ENCODE data around the gene CDKN2A. TPM values are rescaled to one million over a fixed set of nuclear protein-coding genes. Genes with fewer than 3 reads are reported as not detected.

Gene CDKN2A
- total and polyA plus RNA-seq, 2 donors (not counting 1 experiment from before 2014, with no cell fraction given), result 6.4 to 11.7 TPM

DNA sequence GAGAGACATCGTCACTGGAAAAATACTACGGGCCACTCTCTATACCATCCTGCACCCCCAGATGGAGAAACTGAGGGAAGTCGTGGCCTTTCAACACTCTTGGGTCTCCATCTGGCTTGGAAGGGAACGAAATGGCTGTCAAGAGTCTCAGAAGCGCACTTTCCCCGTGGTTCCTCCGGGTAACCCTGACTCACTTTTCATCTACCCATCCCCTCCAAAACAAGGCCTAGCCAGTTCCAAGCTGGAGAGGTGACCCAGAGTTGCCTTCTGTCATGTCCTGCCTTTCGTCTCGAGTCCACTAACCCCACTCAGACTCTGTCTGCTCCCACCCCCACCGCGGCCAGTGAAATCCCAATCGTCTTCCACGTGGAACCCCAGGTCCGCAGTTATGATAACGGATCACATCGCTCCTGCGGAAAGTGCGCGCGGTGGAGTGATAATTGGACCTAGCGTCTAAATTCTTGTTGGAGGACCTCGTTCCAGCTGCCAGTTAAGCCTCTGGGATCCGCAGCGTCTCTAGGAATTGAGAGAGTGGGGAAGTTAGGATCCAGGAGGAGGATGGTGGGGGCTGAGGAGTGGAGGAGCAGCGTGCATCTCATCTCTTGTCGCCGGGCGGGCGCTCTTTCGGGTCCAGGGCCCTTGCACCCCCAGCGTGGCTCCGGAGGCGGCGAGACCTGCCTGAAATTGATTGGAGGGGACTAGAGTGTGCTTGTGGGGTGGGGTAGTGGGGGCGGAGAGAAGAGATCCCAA is 4.6 kb downstream of the CDKN2A start:
- peaks cover 12 to 26% of the 10 kb centered on the region in 2 donors for H3K4me1 ChIP-seq (ENCODE audit: control insufficient read depth in 2 of 2, insufficient read depth in 2 of 2, low read length in 2 of 2)
- intact Hi-C loops (cut with micrococcal nuclease), result loop anchor here (2.0 to 10.0 kb wide), 5 partner anchors 15 to 1305 kb away; partner anchors contain the start of genes FOCAD, IFNA1 and KLHL9
- peaks cover 9% of the 10 kb centered on the region for H3K79me2 ChIP-seq (ENCODE audit: control insufficient read depth, insufficient read depth, low read length)
- H3K36me3 ChIP-seq (replicated peaks in 1 of 2; ENCODE audit: control extremely low read depth in 1 of 2, control insufficient read depth in 1 of 2, extremely low read depth in 1 of 2, insufficient read depth in 2 of 2, low read length in 1 of 2), result no peaks in the 10 kb centered on the region
- ATAC-seq (ENCODE audit: low read depth), result no peak
- no peak overlapping the region for H3K9ac ChIP-seq (ENCODE audit: low read length)
- H3K9me3 ChIP-seq (ENCODE audit: control extremely low read depth in 1 of 3, control insufficient read depth in 2 of 3, insufficient read depth in 1 of 3, low read length in 2 of 3), result peaks cover 0 to 11% (median 5%) of the 10 kb centered on the region in 3 donors
- TF ChIP-seq EZH2 (IDR thresholded peaks at IDR 0.05; ENCODE audit: borderline replicate concordance, insufficient read depth, low read depth, low read length, poor library complexity, severe bottlenecking), result no peak
- TF ChIP-seq, protein P1, sequence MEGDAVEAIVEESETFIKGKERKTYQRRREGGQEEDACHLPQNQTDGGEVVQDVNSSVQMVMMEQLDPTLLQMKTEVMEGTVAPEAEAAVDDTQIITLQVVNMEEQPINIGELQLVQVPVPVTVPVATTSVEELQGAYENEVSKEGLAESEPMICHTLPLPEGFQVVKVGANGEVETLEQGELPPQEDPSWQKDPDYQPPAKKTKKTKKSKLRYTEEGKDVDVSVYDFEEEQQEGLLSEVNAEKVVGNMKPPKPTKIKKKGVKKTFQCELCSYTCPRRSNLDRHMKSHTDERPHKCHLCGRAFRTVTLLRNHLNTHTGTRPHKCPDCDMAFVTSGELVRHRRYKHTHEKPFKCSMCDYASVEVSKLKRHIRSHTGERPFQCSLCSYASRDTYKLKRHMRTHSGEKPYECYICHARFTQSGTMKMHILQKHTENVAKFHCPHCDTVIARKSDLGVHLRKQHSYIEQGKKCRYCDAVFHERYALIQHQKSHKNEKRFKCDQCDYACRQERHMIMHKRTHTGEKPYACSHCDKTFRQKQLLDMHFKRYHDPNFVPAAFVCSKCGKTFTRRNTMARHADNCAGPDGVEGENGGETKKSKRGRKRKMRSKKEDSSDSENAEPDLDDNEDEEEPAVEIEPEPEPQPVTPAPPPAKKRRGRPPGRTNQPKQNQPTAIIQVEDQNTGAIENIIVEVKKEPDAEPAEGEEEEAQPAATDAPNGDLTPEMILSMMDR (IDR thresholded peaks at IDR 0.05), result no peak
- WGBS (ENCODE audit: insufficient coverage), result 30% methylated on average over 35 of the region's 35 CpGs
- H4K20me1 ChIP-seq (ENCODE audit: control insufficient read depth, insufficient read depth, low read length, poor library complexity, severe bottlenecking), result peaks cover 11% of the 10 kb centered on the region
- peaks cover 19% of the 10 kb centered on the region for H3K4me1 Mint-ChIP-seq
- H3K9me3 Mint-ChIP-seq (ENCODE audit: insufficient read depth), result no peaks in the 10 kb centered on the region
- no peak overlapping the region for H3K27ac ChIP-seq (ENCODE audit: low read length in 2 of 2)
- H3K4me2 ChIP-seq (replicated peaks; ENCODE audit: low read depth, low read length, poor library complexity, severe bottlenecking), result no peak overlapping the region
- ChIA-PET CTCF (interaction anchor here (1.1 to 3.2 kb wide), 4 partner anchors 10 to 255 kb away, joined by 3 to 25 read pairs (median 4); partner anchors contain the start of gene CDKN2B), POLR2A (no interaction called here)
- H2AFZ ChIP-seq (ENCODE audit: insufficient read depth, low read depth, low read length, poor library complexity, severe bottlenecking), result no peak overlapping the region
- H3K27me3 Mint-ChIP-seq, result peaks cover 38% of the 10 kb centered on the region
- peaks cover 0 to 62% (median 24%) of the 10 kb centered on the region in 4 experiments for H3K27me3 ChIP-seq (replicated peaks in 1 of 4; ENCODE audit: control extremely low read depth in 1 of 4, control insufficient read depth in 3 of 4, insufficient read depth in 4 of 4, low read length in 3 of 4)
- no peak overlapping the region for H3K4me3 ChIP-seq (ENCODE audit: control extremely low read depth in 1 of 5, extremely low read depth in 1 of 5, insufficient read depth in 1 of 5, low read depth in 2 of 5, low read length in 4 of 5)
- H3K4me3 Mint-ChIP-seq, result no peak overlapping the region
- H3K27ac Mint-ChIP-seq, result no peak overlapping the region
- peak; percentile 38 for DNase-seq
